HG03095 (cell line): Measurements from ENCODE around the gene POLR1A.
"Not testable (repeated sequence)": the region's sequence is repeated elsewhere in the genome, so short reads cannot be mapped to it uniquely, and the experiment has no call there.

Experiments used
- ATAC-seq: cut with Tn5 transposase; IDR thresholded peaks from one replicate; pipeline ENCODE4 v1.9.1; 2021; ENCODE audit warnings: moderate library complexity; ENCODE audit not compliant: unreplicated experiment

Gene POLR1A

DNA sequence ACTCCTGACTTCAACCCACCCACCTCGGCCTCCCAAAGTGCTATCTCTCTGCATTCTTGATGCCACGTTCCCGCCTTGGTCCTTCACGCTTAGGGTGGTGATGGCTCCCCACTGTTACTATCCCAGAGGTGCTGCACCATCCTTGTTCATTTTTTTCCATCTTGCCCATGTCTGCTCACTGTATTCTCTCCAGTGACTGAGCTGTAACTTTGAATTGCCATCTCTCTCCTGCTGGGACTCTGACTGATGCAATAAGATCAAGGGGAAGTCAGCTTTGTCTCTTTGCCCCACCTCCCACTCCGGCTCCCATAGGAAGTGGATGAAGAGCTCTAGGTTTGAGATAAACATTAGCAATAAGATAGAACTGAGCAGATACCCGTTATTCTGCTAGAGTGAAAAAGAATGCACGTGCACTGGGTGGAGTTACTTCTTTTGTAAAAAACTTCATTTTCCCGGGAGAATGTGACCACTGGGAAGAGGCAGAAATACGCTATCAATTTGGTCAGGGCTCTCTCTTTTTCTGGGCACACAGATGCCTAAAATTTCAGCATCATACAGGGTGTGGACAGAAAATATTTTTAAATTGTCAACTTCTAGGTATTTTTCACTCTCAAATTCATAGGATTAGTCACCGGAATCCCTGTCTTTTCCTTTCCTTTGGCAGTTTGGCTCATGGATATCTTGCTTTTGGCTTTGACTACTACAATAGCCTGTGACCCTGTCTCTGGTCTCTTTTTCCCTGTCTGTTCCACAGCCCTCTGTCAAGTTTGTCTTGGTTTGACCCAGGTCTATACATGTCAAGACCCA lies 105.4 kb downstream of the POLR1A start:
- ATAC-seq: no peak

DNA sequence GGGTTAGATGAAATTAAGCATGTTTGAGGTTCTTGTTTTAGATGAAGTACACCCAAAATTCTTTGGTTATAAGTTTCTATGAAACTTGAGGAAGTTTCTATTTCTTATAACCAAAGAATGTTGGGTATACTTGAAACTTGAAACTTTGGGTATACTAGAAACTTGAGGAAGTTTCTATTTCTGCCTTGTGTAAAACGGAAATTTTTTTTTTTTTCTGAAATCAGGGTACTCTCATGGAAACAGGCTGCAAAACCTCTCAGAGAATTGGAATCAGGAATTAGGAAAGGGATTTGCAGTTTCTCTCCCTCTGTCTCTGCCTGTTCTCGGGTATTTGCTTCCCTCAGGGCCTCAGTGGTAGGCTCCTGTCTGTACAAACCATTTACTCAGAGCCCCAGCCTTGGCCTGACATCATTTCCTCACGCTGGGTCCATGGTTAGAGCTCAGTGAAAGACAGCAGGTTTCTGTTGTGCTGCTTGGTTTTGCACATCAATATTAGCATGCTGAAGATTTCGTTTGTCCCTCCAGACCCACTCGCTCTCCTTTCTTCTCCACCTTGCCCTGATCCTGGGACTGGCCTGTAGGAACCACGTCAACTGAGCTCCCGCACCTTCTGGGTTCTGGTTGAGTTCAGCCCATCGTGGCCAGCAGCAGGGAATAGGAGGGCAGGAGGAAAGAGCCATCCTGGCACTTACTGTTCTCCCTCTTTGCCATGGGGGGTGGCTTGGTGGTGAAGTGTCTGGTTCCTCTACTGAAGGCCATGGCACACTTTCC lies 106.4 kb downstream of the POLR1A start:
- peak; percentile 84 for ATAC-seq

DNA sequence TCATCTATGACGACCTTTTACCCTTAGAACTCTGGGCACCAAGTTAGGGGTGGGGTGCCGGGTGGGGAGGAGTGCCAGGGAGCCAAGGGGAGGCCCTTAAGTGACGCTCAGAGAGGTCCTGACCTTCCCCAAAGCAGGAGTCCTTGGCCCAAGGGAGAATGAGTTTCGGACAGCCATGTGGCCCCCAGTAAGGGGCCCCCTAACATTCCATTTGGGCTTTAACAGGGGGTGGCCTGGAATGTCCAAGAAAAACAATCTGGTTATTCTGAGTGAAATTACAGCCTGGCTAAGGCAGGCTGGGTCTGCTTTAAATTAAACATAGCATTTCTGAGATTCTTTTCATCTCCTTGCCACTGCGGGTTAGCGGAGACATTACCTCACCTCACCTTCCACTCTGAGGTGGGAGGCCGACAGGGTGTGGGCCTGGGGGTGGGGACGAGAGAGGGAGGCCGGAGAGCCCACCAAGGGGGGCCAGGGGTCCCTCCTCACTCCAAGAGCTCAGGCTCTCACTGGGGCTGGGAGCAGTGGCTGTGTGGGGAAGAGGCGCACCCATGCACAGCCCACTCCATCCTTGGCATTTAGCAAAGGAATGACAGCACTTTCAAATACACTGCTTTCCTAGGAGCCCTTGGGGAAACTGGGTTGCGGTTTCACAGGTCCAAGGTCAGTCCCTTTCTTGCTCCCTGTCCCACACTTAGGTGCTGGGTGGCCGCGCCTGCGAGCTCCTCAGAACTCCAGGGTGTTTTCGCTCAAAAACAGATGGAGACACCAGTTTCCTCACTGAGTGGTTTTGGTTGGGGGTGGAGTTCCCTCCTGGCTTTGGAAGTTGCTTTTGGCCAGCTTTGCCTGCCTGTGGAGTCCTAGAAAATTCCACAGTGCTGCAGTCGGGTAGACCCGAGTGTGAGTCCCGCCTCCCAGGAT lies 107.4 kb downstream of the POLR1A start:
- no peak for ATAC-seq

DNA sequence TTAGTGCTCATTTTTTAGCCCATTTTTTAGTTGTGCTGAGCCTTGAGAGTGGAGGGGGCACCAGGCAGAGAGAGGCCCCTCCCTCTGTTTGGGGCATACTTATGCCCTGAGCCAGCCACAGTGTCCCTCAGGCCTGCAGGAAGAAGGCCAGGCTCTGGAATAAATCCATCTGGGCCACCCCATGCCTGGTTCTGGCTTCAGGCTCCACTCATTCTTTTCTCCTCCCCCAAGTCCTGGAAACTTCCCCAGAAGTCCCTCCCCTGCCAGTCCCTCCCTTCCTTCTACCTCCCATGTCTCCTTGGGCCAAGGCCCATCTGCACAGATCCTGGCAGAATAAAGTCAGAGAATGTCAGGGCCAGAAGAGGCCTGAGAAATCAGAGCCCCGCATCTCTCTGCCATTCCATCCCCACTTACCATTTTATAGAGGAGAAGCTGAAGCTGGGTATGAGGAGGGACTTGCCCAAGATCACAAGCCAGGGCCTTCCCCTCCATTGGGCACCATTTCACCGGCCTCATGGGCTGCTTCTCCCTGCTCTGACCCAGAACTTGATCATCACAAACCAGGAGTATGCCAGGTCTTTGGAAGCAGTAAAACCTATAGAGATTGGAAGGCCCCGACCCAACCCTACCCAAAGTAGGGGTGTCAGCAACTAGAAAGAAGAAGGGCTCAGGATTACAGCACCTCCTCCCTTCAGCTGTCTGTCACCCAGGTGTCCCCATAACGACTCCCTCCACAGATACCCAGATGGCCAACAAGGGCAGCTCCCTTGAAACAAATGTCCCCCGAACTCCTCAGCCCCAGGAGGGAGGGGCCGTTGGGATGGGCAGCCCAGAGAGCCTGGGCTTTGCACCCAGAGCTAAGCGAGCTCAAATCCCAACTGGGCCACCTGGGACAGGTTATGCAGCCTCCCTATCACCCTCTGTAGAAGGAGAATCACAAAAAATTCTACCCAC lies 108.4 kb downstream of the POLR1A start:
- no peak for ATAC-seq

DNA sequence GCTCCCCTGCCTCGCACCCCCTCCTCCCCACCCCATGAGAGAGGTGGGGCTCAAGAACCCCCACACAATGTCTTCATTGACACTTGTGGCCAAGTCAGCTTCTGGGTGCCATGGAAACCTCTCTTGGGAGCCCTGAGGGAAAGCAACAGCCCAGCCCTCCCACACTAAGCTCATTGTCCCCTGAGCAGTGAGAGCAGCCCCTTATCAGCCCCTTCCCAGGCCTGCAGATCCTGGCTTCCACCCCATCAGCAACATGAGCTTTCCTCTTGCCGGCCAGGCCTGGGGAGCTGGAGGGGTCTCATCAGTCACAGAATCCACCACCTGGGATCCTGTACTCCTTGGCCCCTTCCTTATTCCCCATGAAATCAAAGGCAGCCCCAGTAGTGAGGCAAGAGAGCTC lies 109.1 kb downstream of the POLR1A start:
- ATAC-seq: no peak

DNA sequence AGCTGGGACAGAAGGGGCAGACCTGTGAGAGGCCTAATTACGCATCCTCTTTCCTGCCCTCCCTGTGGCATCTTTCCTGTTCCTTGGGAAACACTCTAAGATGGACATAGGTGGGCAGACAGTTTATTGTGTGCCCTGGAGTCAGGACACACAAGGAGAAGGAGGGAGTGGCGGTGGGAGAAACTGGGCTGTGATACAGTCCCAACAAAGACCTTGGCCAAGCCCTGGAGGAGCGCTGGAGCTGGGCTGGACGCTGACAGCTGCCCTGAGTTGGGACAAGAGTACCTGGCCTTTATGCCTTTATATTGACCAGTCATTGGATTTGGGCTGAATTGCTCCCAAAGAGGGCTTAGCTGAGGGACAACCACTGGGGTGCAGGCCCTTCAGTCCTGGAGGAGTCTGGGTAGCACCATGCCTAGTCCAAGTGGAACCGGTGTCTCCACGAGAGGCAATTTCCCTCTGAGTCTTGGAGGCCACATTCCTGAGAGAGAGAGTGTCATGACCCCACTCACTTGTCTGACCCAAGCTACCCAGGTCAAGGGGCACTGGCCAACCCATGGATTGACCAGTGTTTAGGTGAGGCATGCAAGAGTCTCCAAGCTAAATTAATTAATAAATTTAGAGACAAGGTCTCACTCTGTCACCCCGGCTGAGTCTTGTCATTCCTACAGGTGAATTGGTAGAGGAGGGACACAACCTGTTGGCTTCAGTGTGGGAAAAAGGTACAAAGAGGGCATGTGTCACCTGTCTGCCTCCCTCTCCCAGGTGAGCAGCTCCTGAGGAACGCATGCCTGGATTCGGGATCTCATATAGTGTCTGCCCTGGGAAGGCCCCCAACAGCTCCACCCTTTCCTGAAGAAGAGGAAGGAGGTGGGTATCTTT lies 109.8 kb downstream of the POLR1A start:
- ATAC-seq: no peak

DNA sequence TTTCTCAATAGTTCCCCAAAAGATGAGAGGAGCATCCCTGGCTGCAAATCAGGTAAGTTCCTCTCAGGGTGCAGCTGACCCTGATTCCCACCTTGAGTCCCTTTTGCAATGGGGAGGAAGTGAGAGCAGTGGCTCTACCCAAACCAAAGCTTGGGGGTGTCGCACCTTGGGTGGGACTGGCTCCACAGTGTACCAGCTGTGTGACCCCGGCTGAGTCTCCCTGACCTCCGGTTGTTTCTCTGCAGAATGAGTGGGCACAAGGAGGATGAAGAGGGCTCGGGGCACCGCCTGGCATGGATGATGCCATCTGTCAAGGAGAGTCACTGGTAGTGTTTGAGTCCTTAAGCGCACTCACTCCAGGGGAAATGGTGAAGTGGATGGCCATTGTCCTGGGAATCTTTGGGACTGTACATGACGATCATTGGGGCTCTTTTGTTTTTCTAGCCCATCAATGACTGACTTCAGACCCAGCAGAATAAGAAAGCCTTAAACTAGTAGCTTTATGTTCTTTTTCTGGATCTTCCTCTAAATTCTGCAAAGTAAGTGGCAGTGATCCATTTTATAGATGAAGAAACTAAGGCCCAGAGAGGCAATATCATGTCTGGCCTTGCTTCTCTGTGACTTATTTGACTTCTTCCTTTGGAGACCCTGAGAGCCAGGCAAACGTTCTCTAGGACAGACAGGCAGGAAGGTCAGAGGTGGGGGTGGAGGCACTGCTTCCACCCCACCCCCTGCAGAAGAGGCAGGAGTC lies 110.6 kb downstream of the POLR1A start:
- ATAC-seq: no peak

DNA sequence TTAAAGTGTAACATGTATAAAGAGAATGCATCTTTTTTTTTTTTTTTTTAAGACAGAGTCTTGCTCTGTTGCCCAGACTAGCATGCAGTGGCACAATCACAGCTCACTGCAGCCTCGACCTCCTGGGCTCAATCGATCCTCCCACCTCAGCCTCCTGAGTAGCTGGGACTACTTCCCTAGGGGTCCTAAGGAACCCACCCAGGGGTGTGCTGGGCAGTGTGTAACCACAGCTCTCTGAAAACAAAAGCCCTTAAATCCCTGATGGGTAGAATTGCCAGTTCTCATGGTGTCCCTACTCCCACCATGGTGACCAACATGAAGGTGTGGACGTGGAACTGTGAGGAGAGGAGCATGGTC lies 111.3 kb downstream of the POLR1A start:
- peak; percentile 8 for ATAC-seq

DNA sequence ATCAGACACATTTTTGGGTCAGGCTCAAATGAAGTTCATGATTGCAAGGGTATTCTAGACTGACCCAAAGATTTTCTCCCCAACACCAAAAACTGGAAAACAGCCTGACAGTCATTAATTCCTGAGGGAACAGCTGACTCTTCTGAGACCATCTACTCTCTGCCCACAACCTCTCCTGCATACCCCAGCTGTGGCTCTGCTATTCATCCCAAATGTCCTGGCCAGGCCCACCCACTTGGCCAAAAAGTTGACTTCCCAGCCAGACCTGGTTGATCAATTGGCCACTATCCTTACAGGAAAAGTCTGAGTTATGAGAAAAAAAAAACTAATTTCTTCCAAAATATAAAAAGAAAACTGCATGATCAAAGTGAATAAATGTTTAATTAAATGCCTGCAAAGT lies 113.1 kb downstream of the POLR1A start:
- ATAC-seq: no peak

DNA sequence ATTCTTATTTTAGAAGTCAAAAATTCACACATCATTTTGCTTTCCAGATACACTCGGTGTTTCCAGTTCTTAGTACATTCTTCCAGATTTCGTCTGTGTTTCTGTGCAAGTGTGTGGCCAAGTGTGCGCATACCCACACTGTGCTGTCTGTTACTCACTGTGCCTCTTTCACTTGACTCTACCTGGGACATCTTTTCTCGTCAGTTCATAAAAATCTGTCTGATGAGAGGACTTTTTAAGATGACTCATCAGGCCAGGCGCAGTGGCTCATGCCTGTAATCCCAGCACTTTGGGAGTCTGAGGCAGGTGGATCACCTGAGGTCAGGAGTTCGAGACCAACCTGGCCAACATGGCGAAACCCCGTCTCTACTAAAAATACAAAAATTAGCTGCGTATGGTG lies 113.6 kb downstream of the POLR1A start:
- ATAC-seq: not testable (repeated sequence)

DNA sequence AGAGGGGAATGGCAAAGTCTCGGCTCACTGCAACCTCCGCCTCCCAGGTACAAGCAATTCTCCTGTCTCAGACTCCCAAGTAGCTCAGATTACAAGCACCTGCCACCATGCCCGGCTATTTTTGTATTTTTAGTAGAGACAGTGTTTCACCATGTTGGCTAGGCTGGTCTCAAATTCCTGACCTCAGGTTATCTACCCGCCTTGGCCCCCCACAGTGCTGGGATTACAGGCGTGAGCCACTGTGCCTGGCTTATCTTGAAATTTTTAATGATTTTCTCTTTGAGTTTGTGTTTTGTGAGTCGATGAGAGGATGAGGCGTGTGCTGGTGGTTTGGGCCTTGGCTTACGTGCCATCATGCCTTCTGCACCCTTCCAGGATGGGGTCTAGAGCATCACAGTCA lies 115.6 kb downstream of the POLR1A start:
- no peak for ATAC-seq

DNA sequence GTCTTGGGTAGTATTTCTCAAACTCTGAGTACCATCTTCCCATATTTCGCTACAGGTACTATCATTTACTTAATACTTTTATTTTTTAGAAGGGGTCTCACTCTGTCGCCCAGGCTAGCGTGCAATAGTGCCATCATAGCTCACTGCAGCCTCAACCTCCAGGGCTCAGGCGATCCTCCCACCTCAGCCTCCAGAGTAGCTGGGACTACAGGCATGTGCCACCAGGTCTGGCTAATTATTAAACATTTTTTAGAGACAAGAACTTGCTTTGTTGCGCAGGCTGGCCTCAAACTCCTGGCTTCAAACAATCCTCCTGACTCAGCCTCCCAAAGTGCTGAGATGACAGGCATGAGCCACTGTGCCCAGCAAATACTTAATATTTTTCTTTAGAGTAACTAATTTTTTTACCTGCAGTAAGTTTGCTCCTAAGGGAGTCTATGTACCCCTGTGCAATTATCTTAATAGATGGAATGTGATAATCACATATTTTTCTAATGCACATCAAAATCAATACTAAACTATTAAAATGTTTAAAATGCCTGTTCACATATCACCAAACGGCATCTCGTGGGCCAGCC lies 116.3 kb downstream of the POLR1A start:
- ATAC-seq: no peak

DNA sequence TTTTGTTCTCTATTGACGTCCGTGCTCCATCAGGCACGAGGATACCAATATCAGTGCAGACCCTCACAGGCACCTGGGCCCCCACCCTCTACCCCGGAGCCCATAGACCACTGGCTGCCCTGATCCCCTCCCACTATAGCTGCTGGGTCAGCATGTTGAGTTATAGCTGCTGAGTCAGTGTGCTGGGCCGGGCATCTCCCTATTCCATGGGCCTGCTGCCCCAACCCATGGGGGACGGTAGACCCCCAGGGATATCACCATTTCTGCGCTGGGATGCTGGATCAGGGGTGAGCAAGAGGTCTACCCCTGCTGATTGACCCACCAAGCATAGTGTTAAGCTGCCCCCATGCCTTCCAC lies 116.8 kb downstream of the POLR1A start:
- ATAC-seq: no peak

DNA sequence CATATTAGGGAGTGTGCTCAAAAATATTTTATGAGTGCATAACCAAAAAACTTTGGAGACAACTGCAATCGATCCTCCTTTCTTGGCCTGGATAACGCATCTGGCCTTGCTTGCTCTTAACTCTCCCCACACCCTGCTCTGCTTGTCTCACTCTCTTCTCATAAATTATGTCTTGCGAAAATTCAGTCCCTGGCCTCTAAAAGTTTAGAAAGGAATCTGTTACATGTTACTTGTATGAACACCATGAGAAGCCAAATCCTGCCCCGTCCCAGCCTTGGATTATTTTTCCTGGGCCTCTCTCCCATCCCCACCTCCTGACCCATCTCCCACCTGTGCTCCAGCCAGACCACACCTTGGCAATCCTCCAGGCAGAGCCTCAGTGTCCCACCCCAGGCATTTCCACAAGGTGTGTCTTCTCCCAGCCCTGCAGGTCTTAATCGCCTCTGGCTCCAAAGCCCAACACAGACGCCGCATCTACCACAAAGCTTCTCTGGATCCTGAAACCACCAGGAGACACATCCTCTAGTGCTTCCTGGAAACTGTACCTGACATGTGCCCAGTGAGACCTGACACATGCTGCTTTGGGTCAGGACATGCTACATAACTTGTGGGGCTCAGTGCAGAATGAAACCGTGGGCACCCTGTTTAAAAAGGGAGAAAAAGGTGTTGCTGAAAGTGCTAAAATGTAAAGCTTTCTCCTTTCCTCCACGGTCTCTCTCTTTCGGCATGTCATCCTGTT lies 117.3 kb downstream of the POLR1A start:
- ATAC-seq: no peak

DNA sequence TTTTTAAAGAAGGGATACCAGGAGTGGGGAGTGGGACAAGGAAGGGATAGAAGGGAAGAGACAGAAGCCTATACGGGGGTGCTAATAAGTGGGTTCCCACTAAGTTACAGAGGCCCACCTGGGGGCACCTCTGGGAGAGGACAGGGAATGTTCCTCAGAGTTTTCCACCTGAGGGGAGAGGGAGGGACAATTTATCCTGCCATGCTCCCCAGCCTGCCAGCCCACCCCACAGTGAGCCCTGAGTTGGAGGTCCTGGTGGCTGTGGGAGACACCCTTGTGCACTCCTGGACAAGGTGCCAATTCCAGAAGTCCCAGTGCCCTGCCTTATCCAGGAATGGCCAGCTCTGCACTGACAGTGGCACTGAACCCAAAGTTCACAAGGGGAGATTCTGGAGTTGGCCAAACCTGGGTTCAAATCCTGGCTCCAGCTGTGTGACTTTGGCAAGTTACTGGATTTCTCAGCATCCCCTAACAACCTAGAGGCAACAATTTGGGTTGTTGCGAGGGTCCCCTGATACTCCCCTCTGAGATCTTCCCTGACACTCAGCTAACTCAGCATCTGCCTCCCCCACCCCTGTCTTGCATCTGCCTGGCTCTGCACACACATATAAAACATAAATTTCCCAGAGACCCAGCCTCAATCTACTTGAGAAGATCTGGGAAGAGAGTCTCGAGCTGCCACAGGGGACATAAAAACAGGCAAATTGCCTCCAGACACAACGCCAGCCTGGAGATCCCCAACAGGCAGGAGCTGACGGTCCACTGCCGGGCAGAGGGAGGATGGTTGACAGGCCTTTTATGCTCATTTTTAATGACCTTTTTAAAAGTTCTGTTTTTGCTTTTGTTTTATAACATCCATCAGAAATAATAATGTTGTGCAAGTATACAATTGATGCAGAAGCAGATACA lies 118.2 kb downstream of the POLR1A start:
- no peak for ATAC-seq

DNA sequence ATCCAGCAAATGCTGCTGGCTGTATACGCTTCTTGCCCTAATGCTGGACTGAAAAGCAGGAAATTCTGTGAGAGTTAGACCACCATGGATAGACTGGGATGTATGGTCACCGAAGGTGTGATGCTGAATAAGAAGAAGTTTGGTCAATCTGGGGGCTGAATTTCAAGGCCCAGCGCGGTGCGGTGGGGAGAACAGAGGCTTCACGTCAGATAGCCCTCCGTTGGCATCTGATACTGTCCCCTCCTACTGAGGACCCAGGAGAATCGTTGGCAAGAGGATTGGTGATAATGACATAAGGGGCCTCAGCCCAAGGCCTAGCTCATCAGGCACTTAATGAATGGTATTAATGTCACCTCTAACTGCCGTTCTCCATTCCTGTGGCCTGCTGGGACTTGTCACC lies 119.6 kb downstream of the POLR1A start:
- no peak for ATAC-seq

DNA sequence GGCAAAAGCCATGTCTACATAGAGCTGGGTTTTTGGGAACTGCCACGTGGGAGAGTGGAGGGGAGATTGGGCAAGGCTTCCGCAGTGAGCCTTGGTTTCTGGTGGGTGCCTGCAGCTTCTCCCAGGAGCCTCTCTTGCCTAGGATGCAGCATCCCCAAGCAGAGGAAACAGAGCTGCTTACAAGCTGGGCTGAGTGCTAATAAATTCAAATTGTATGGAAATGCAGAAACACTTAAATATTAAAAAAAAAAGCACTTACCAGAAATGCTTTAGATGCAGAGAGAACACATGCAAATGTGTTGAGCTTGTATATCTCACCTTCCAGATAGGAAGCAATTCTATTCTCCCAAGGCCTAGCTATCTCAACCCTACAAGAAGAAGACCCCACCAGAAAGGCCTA lies 120.9 kb downstream of the POLR1A start:
- ATAC-seq: no peak
